Measurements from ENCODE around the gene LRRC37A3.
"Not testable (repeated sequence)": the region's sequence is repeated elsewhere in the genome, so short reads cannot be mapped to it uniquely, and the experiment has no call there.

Gene LRRC37A3

DNA sequence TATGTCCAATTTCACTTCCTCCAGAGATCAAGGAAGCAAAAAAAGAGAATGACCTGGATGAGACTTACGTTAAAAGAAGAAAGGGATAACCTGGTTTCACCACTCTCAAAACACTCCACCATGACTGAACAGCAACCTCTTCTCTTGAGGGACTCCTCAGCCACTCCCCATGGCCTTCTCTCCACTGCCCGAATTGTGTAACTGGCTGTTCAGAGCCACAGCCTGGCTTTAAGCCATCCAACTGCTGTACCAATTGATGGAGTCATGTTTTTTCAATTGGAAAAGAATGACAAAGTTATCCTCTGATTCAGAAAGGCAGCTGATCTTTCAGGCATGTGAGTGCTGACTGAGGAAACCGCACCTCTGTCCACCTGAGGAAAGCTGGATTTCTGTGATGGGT is 85.2 kb downstream of the LRRC37A3 start:
- not testable (repeated sequence) for DNase-seq (ENCODE audit: low read depth in 2 of 2)

DNA sequence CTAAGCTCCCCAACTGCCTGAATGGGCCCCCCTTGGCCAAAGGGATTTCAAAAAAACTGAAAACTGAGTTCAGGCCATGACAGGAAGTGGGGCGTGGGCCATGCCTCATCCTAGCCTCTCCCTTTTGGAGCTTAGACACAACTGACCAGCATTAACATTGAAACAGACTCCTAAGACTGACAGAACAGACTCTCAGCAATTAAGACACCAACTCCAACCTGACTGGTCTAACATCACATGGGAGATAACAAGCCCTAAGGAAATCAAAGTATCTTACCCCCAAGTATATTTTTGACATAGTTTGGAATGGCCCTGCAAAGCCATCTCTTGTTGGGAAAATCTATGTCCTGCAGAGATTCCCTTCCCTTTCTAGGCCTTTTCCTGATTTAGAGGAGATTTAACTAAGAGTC is 88.6 kb downstream of the LRRC37A3 start:
- not testable (repeated sequence) for DNase-seq (ENCODE audit: low read depth in 2 of 2)

DNA sequence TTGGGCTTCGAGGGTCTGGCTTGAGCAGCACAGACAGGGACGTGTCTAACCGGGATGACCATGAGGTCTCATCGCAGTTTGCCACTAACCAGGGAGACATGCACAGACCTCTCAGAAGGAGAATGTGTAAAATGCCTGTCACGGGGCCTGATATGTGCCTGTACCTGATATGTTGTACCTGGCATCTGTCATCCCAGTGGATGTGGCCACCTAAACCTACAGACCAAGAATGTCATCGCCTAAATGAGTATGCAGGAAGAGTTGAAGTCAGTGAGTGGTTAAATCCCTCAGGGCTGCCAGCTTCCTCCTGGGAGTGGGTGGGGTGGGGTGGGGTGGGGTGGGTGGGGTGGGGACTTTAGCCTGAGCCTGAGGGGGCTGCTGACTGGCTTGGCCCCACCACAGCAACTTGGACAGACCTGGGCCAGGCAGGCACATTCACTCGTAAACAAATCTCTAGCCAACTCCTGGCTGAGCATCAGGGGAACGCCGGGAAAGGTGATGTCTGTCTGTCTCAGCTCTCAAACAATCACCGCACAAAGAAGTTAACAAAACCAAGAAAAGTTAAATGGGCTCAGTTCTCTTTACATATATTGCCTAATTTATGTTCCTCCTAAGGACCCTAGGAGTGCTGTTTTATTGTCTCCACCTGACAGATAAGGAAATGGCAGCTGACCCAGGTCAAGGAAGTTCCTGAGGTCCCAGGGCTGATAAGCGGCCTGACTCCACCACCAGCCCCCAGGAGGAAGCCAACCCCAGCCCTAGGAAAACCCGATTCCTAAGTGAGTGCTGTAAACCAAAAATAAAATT is 89.3 kb downstream of the LRRC37A3 start:
- not testable (repeated sequence) for DNase-seq (ENCODE audit: low read depth in 2 of 2)

DNA sequence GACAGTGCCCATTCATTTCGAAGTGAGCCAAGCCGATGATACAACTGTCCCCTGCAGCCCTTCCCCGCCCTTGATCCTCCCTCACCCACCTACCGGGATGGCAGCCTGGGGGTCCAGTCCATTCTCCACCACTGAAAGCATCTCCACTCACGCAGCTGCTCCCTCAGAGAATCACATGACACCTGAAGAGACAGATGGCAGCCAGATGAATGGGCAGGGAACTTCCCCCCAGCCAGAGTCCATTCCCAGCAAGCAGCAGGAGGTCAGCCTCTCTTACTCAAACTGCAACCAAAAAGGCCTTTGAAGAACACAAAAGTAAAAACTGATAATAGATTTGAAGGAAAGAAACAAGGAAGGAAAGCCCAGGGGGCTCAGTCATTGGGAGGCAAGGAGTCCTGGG is 90.2 kb downstream of the LRRC37A3 start:
- DNase-seq (ENCODE audit: low read depth in 2 of 2): not testable (repeated sequence)

DNA sequence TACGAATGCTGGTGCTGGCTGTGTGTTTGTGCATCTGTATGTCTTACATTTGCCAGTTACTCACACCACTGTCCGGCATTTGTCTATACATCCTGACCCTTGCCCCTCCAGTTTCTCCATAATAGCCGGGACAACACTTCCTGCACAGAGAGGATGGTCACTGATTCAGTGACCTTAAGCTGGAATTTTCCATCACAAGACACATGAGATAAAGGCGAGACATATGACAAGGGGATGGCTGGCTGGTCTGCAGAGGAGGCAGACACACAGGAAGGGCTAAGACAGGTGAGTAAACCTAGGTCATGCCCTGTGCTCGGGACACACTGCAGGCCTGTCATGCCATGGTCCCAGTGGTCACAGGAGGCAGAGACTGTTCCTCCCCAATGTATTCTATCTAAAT is 100.4 kb downstream of the LRRC37A3 start:
- DNase-seq (ENCODE audit: low read depth in 2 of 2): not testable (repeated sequence)

DNA sequence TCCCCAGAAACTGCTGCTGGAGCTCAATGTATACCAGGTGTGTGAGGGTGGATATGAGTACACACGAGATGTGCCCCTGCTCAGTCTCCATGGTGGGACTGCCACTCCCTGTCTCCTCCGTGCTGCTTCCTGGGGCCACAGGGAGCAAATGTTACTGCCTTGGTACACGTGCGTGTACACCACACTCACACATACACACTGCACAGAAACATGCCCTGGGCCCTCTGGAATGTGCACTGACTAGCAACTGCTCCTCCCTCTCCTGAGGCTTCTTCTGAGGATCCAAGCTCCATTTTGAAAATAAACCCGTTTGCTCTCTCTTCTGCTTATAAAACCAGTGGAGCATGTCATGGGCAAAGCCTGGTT is 103.5 kb downstream of the LRRC37A3 start:
- not testable (repeated sequence) for DNase-seq (ENCODE audit: low read depth in 2 of 2)

DNA sequence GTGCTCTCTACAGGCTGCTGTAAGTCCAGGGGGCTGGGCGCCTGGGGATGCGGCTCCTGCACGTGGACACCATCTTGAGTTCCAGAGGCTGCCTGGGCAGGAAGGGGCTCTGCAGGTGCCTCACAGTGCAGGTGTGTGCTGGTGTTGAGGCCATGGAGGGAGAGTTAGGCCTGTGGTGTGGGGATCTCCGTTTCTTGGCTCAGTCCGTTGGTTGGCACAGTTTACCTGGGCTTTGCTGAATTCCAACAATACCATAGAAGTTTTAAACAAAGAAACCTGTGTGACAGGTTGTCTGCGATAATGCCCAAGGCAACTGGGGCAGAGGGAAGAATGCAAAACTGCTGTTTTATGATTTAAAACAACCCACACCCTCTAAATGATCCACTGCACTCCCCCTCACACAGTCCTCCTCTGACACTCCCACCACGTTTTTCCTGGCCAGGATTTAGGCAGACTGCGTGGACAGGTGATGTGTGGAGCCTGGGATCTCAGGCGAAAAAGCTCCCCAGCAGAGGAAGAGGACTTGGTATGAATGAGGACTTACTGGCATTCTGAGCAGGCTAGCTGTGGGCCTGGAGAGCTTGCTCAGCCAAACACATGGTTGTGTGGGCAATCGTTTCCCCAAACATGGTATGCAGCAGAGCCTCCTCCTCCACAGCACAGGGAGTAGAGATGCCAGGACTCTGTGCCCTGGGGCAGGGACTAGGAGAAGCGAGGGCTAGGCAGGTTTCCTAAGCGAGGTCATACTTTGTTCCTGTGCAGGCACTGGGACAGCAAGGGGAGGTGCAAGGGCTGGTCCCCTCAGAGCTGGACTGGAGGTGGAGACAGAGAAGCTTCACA is 104.1 kb downstream of the LRRC37A3 start:
- not testable (repeated sequence) for DNase-seq (ENCODE audit: low read depth in 2 of 2)

DNA sequence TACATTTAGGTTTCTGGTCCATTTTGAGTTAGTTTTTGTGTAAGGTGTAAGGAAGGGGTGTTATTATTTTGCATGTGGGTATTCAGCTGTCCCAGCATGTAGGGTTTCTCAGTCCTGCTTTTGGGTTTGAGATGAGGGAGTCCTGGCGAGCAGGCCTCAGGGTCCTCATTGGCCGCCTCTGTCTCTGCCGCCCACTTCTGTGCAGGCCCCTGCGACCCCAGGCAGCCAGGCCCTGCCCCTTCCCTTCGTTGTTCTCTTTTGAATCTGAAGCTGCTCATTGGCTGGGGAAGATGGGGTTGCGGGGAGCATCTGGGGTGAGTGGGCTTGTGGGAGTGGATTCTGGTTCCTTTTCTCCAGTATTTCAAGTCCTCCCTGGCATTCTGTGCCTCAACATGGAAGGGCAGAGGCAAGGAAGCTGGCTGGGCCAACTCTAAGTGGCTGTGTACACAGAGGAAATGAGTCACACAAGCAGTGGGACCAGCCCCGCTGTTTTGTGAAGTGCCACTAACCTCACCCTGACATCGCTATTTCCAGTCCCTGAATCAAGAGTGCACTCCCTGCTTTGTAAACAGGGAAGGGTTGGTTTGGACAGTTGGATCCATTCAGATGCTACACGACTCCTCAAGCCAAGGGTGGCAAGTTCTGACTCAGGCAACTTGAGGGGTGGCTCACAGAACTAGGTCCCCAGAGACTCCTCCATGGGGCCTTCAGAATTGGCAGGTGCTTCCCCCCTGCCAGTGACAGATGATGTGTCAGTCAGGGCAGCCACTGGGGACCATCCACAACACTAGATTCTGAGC is 110.9 kb downstream of the LRRC37A3 start:
- peak; percentile 34 to 35 for DNase-seq (ENCODE audit: low read depth in 2 of 2)
